ENCODE data around the gene VARS2.
A peak's percentile ranks its signal among the peaks of the same experiment; 100 is the strongest.
"Not testable (repeated sequence)": the region's sequence is repeated elsewhere in the genome, so short reads cannot be mapped to it uniquely, and the experiment has no call there.

Gene VARS2

GRCh38 chr6:30900863-30901417, 13.1 kb upstream of the VARS2 start:
- no peak for DNase-seq

GRCh38 chr6:30901436-30901835, 12.6 kb upstream of the VARS2 start:
- no peak for DNase-seq

DNA sequence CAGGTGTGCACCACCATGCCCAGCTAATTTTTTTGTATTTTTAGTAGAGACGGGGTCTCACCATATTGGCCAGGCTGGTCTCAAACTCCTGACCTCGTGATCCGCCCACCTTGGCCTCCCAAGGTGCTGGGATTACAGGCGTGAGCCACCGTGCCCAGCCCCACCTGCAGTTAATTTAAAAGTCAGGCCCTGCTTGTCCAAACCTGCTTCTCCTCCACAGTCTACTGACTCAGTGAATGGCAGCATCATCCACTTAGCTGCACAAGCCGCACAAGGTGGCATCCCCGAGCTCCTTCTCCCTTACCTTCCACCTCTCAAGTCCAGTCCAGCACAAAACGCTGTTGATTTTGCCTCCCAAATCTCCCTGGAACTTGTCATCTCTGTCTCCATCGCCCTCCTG, 11.8 kb upstream of the VARS2 start:
- not testable (repeated sequence) for DNase-seq

DNA sequence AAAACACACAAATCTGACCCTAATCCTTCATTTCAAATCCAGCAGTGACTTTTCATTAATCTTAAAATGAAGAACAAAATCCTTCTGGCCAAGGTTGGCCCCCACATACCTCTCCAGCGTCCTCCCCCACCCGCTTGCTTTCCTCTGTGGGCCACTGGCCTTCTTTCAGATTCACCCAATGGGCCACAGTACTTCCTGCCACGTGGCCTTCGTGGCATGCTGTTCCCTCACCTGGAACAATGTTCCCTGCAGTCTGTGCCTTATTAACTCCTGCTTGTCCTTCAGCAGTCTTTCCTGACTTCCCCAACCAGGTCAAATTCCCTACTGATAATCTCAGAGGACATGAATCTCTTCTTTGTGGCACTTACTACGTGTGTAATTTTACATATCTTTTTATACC, 11.3 kb upstream of the VARS2 start:
- no peak for DNase-seq

DNA sequence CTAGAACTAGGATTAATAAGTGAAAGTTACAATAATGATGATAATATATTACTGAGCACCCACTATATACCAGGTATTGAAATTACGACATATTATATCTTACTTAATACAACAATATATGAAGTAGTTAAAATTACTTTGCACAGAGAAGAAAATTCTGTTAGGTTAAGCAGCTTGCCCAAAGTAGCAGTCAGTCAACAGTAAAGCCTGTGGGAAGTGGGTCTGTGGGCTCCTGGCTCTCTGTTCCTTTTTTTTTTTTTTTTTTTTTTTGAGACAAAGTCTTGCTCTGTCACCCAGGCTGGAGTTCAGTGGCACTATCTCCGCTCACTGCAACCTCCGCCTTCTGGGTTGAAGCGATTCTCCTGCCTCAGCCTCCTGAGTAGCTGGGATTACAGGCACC, 10.8 kb upstream of the VARS2 start:
- no peak for DNase-seq

DNA sequence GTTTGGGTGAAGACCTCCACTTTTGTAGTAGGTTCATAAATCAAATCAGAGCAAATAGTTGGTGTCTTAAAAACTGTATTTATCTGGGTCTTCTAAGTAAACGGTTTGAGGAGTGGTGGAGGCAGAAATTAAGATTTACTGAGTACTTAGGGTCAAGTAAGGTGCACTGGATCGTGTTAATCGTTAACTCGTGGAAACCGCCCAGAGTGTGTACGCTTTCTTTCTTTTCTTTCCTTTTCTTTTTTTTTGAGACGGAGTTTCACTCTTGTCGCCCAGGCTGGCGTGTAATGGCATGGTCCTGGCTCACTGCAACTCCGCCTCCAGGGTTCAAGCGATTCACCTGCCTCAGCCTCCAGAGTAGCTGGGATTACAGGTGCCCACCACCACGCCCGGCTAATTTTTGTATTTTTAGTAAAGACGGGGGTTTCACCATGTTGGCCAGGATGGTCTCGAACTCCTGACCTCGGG, 6.7 kb upstream of the VARS2 start:
- DNase-seq: not testable (repeated sequence)

- peak; percentile 98 for DNase-seq
Measured at GRCh38 chr6:30907758-30908591, 6.1 kb upstream of the VARS2 start, which contains the start of gene GTF2H4. Gene GTF2H4 (plus strand): TSS chr6:30908207.

GRCh38 chr6:30908700-30909099, 5.3 kb upstream of the VARS2 start:
- DNase-seq: no peak

- DNase-seq: not testable (repeated sequence)
Measured at GRCh38 chr6:30910473-30910872, 3.6 kb upstream of the VARS2 start.

DNA sequence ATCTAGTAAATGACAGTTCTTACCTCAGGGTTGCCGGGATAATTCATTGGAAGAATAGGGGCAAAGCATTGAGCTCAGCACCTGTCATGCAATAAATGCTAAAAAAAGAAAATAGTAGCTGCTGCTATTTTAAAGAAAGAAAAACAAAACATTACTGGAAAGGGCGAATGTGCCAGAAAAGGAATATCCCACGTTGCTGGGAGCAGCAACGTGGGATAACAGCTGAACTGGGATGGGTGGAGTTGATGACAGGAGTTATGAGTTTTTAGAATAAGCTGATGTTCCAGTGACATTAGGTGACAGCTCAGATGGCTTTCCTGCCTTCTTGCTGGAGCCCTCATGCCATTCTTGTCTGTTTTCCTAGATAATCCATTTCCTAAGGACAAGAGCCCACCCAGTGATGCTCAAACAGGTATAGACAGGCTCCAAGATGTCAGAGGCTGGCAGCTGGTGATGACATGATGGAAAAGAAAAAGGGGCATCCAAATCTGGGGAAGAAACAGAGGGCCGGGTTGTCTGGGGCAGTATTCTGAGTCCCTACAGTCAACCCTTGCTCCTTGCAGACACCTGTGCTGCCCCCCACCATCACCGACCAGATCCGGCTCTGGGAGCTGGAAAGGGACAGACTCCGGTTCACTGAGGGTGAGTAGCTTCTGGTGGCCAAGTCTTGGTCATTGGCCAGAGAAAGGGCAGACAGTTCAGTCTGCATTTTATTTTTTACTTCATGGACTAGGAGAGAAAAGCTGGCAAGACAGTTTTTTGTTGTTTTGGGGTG, 1.1 kb upstream of the VARS2 start:
- DNase-seq: no peak

DNA sequence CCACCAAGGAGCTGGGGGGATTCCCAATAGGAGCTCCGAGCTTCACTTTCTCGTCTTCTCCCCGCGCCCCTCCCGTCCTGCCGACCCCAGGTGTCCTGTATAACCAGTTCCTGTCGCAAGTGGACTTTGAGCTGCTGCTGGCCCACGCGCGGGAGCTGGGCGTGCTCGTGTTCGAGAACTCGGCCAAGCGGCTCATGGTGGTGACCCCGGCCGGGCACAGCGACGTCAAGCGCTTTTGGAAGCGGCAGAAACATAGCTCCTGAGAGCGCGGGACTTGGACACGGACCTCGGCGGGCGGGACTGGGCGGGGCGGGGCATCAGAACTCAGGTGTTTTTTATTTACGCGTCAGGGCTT, 340 bp upstream of the VARS2 start:
- no peak for DNase-seq

GRCh38 chr6:30914854-30915590, 984 bp downstream of the VARS2 start:
- DNase-seq: no peak

DNA sequence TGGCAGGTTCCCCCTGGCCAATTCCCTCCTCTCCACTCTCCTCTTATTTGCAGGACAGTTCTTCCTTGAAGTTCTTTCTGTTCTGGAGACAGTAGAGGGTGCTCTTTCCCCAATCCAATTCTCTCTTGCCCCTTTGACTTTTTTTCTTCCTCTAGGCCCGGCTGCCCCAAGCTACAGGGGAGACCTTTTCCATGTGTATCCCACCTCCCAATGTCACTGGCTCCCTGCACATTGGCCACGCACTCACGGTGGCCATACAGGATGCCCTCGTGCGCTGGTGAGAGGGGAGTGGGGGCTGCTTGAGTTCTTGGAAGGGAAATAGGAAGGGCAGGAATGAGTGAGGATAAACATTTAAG, 1.5 kb downstream of the VARS2 start:
- DNase-seq: peak; percentile 44

DNA sequence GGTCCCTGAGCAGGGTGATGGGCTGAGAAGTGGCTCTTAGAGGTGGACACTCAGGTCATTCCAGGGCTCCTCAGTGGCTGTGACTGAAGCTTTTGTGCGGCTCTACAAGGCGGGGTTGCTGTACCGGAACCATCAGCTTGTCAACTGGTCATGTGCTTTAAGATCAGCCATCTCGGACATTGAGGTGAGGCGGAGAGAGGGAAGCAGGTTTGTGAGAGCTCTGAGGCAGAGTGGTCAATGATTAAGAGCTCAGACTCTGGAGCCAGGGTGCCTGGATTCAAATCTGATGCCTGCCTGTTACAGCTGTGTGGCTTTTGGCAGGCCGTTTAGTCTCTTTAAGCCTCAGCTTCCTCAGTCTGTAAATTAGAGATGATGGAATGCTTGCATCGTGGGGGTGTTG, 3.0 kb downstream of the VARS2 start:
- DNase-seq: no peak

DNA sequence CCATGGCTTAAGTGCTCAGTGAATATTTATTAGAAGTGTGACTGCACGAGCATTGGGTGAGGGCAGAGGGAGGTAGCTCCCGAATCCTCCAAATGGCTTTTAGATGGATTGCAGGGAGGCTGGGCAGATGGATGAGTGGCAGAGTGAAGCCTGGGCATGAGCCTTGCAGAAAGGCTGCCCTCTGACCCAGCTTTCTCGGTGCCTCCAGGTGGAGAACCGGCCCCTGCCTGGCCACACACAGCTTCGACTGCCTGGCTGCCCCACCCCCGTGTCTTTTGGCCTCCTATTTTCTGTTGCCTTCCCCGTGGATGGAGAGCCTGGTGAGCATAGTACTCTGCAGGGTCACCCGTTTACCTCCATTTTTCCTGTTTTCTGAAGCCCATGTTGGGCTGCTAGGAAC, 3.4 kb downstream of the VARS2 start:
- no peak for DNase-seq

DNA sequence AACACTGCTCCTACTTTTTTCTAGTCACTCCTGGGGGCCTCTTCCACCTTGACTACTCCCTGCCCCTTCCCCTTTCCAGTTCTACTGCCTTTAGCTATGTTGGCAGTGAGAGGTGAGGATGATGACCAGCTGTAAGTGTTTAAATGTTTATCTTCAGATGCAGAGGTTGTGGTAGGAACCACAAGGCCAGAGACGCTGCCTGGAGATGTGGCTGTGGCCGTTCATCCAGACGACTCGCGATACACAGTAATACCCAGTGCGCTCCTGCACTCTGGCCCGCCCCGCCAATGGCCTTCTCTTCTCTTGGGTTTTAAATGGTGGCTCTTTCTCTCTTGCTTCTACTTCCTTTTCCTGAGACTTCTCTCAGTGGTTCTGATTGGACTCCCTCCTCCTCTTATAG, 4.6 kb downstream of the VARS2 start:
- DNase-seq: no peak

DNA sequence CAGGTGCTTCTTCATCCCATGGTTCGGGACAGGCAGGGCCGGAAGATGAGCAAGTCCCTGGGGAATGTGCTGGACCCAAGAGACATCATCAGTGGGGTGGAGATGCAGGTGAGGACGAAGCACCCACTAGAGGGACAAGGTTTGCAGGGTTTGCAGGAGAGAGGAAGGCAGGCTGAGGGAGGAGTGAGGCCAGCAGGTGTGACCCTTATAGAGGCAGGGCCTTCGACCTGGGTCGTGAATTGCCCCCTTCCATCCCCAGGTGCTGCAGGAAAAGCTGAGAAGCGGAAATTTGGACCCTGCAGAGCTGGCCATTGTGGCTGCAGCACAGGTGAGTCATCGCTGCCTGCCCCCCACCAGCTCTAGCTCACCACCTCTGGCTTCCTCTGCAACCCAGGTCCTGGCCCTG, 8.4 kb downstream of the VARS2 start:
- no peak for DNase-seq

DNA sequence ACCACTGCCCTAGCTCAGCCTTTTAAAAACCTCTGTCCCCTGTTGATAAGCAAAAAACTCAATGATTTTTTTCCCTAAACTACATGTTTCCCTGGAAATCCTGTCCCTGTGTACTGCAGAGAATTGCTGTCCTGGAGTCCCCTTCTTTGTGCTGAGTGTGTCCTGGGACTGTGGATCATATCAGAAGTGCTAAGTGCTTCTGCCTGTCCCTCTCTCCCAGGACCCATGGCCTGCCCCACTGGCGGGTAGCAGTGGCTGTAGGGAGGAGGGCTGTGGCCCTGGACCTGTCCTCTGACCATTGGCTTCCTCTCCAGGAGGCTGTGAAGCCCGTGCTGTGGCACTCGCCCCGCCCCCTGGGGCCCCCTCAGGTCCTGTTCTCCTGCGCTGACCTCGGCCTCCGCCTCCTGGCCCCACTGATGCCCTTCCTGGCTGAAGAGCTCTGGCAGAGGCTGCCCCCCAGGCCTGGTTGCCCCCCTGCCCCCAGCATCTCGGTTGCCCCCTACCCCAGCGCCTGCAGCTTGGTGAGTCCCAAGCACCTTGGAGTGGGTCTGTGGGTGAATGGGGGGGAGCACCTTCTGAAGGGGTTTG, 10.1 kb downstream of the VARS2 start:
- not testable (repeated sequence) for DNase-seq

- DNase-seq: no peak
Measured at GRCh38 chr6:30926644-30927043, 12.6 kb downstream of the VARS2 start.

- DNase-seq: not testable (repeated sequence)
Measured at GRCh38 chr6:30927080-30927479, 13.0 kb downstream of the VARS2 start.

- no peak for DNase-seq
Measured at GRCh38 chr6:30928677-30929076, 14.6 kb downstream of the VARS2 start.

GRCh38 chr6:30930506-30930905, 16.5 kb downstream of the VARS2 start:
- no peak for DNase-seq

- DNase-seq: no peak
Measured at GRCh38 chr6:30931272-30931671, 17.2 kb downstream of the VARS2 start.
